ENCODE measurements around the gene DISP3. TPM values are rescaled to one million over a fixed set of nuclear protein-coding genes. Genes with fewer than 3 reads are reported as not detected.

The DISP3 gene
- total and polyA plus RNA-seq, 2 of the 4 experiments (the other 2 are of a cell fraction) = 0.05 TPM; not detected in 1

- Histone ChIP-seq H2BK20ac (ENCODE audit: low read depth, low read length) (no peak overlapping the region), H3K36me3 (ENCODE audit: control insufficient read depth, insufficient read depth, low read length) (no peaks in the 10 kb centered on the region), H2BK120ac (ENCODE audit: low read depth, low read length) (no peak overlapping the region), H3K14ac (replicated peaks; ENCODE audit: low read depth, low read length) (no peak overlapping the region), H2AK9ac (replicated peaks; ENCODE audit: low read depth, low read length, poor library complexity) (no peak overlapping the region), H2AK5ac (ENCODE audit: low read depth, low read length) (no peak overlapping the region), H2AFZ (replicated peaks; ENCODE audit: low read length, poor library complexity) (no peak overlapping the region), H3K23ac (ENCODE audit: low read depth, low read length) (no peak overlapping the region), H3K4me1 (ENCODE audit: control insufficient read depth, insufficient read depth, low read length) (no peaks in the 10 kb centered on the region), H4K20me1 (ENCODE audit: insufficient read depth, low read length) (no peaks in the 10 kb centered on the region), H2BK15ac (ENCODE audit: low read depth, low read length) (no peak overlapping the region), H3K18ac (ENCODE audit: low read depth, low read length) (no peak overlapping the region), H3K79me1 (ENCODE audit: low read depth in 1 of 2, low read length in 2 of 2) (no peaks in the 10 kb centered on the region), H3K4ac (ENCODE audit: low read depth, low read length) (no peak overlapping the region), H3K4me2 (ENCODE audit: low read depth, low read length) (no peak overlapping the region), H3K27me3 (ENCODE audit: control insufficient read depth, insufficient read depth, low read length) (peaks cover 2% of the 10 kb centered on the region), H3K27ac (ENCODE audit: insufficient read depth, low read length) (no peak overlapping the region), H4K5ac (ENCODE audit: low read depth, low read length) (no peak overlapping the region), H3K4me3 (ENCODE audit: insufficient read depth, low read depth, low read length) (no peak overlapping the region), H3K56ac (ENCODE audit: extremely low read depth, insufficient read depth, low read length) (no peak overlapping the region), H3K9me3 (ENCODE audit: control insufficient read depth, insufficient read depth, low read length) (no peaks in the 10 kb centered on the region), H4K91ac (ENCODE audit: insufficient read depth, low read depth, low read length) (no peak overlapping the region), H2BK5ac (ENCODE audit: low read depth, low read length, poor library complexity, severe bottlenecking) (no peak overlapping the region), H3K9ac (ENCODE audit: low read depth, low read length) (no peak overlapping the region), H3K9me1 (ENCODE audit: insufficient read depth, low read length) (no peaks in the 10 kb centered on the region), H4K8ac (ENCODE audit: low read depth in 2 of 2, low read length in 2 of 2) (no peak overlapping the region)
- BruUV-seq (replicated peaks) = no TSS peak
- 40% methylated on average over 1 of the region's 8 CpGs; no CpG with 5 or more reads in 1 of the 2 experiments for WGBS, 2 experiments (ENCODE audit: extremely low coverage in 2 of 2, insufficient read length in 1 of 2)
- no peak for DNase-seq
- in situ Hi-C loops (cut with MboI; ENCODE audit: low sequenced_read_pairs) = no loop called here
- intact Hi-C loops (cut with micrococcal nuclease) = no loop called here
- CTCF ChIA-PET = no interaction called here
- dilution Hi-C loops (cut with HindIII; ENCODE audit: low sequenced_read_pairs, unreplicated experiment) = no loop called here
- no peak for TF ChIP-seq BHLHE40 (IDR thresholded peaks at IDR 0.05; ENCODE audit: low read depth, low read length)
- TF ChIP-seq RFX5 (IDR thresholded peaks at IDR 0.05; ENCODE audit: low read depth, low read length) = no peak
- no peak for TF ChIP-seq POLR2A (IDR thresholded peaks at IDR 0.05; ENCODE audit: low read depth, low read length)
- TF ChIP-seq CHD1 (IDR thresholded peaks at IDR 0.05; ENCODE audit: low read depth, low read length) = no peak
- no peak for TF ChIP-seq RAD21 (IDR thresholded peaks at IDR 0.05; ENCODE audit: low read length)
- no peak for TF ChIP-seq NFE2L2 (IDR thresholded peaks at IDR 0.05; ENCODE audit: low read depth, low read length)
- TF ChIP-seq CEBPB (IDR thresholded peaks at IDR 0.05; ENCODE audit: low read depth, low read length) = no peak
- no peak for TF ChIP-seq USF2 (IDR thresholded peaks at IDR 0.05; ENCODE audit: low read depth, low read length)
- TF ChIP-seq MAFK (IDR thresholded peaks at IDR 0.05; ENCODE audit: low read depth, low read length) = no peak
- no peak for TF ChIP-seq FOS (IDR thresholded peaks at IDR 0.05; ENCODE audit: low read depth, low read length)
- TF ChIP-seq RCOR1 (IDR thresholded peaks at IDR 0.05; ENCODE audit: insufficient replicate concordance, low read length) = no peak
- TF ChIP-seq MXI1 (IDR thresholded peaks at IDR 0.05; ENCODE audit: borderline replicate concordance, low read depth, low read length) = no peak
- TF ChIP-seq CTCF (conservative IDR thresholded peaks at IDR 0.05; ENCODE audit: low read depth, low read length) = no peak
- no peak for TF ChIP-seq MAZ (IDR thresholded peaks at IDR 0.05; ENCODE audit: borderline replicate concordance, low read depth, low read length)
- TF ChIP-seq ELK1 (IDR thresholded peaks at IDR 0.05; ENCODE audit: borderline replicate concordance, low read depth, low read length) = no peak
- no peak for TF ChIP-seq SMC3 (IDR thresholded peaks at IDR 0.05; ENCODE audit: low read depth, low read length)
- POLR2A ChIA-PET (ENCODE audit: unreplicated experiment) = no interaction called here
- ATAC-seq (ENCODE audit: low read depth) = no peak
Observed at GRCh38 chr1:11579506-11579905, 100.6 kb downstream of the DISP3 start.

All from IMR-90 (cell line).